ENCODE measurements around the gene KRT83. TPM values are rescaled to one million over a fixed set of nuclear protein-coding genes. Genes with fewer than 3 reads are reported as not detected.

The KRT83 gene
- total and polyA plus RNA-seq, 10 of the 15 experiments (the other 5 are each of a cell fraction or from before 2014, with no cell fraction given): not detected

GRCh38 chr12:52271158-52271557 is 50.0 kb downstream of the KRT83 start:
- no peak overlapping the region for H3K4me3 ChIP-seq
- no peak for FAIRE-seq
- no peak for TF ChIP-seq NKRF (conservative IDR thresholded peaks at IDR 0.05)
- no peak for TF ChIP-seq ASH2L (IDR thresholded peaks at IDR 0.05; ENCODE audit: borderline replicate concordance, low read depth)
- no peak for TF ChIP-seq IRF5 (IDR thresholded peaks at IDR 0.05; ENCODE audit: borderline replicate concordance)
- TF ChIP-seq CBX5 (IDR thresholded peaks at IDR 0.05; ENCODE audit: low read depth): no peak
- TF ChIP-seq POLR2AphosphoS2 (IDR thresholded peaks at IDR 0.05; ENCODE audit: low read depth, low read length): no peak
- TF ChIP-seq STAT1 (conservative IDR thresholded peaks at IDR 0.05): no peak
- TF ChIP-seq NFYB (IDR thresholded peaks at IDR 0.05; ENCODE audit: insufficient read depth, low read depth, low read length): no peak
- TF ChIP-seq BHLHE40 (IDR thresholded peaks at IDR 0.05; ENCODE audit: borderline replicate concordance in 1 of 2, low read depth in 2 of 2, low read length in 1 of 2): no peak
- no peak for TF ChIP-seq POLR2A (IDR thresholded peaks at IDR 0.05; ENCODE audit: low read depth, low read length)
- no peak for TF ChIP-seq NFYA (IDR thresholded peaks at IDR 0.05; ENCODE audit: borderline replicate concordance, low read depth, low read length)
- no peak for TF ChIP-seq EZH2 (IDR thresholded peaks at IDR 0.05; ENCODE audit: borderline replicate concordance, control insufficient read depth, low read depth, low read length)
- no peak for TF ChIP-seq ZNF207 (IDR thresholded peaks at IDR 0.05; ENCODE audit: borderline replicate concordance)
- no peak for TF ChIP-seq SREBF2 (IDR thresholded peaks at IDR 0.05; ENCODE audit: low read length)
- TF ChIP-seq ZBTB40 (IDR thresholded peaks at IDR 0.05; ENCODE audit: borderline replicate concordance): no peak
- no peak for TF ChIP-seq KLF5 (IDR thresholded peaks at IDR 0.05; ENCODE audit: partially characterized antibody)
- TF ChIP-seq PBX3 (IDR thresholded peaks at IDR 0.05; ENCODE audit: insufficient replicate concordance, low read depth, low read length): no peak

More at GRCh38 chr12:52271158-52271557, 50.0 kb downstream of the KRT83 start:
- peaks cover 0 to 2% of the 10 kb centered on the region in 2 experiments; a peak in 1 of 4 replicates for H3K27me3 ChIP-seq (replicated peaks in 1 of 2; ENCODE audit: control insufficient read depth in 2 of 2, insufficient read depth in 2 of 2, low read length in 1 of 2)
- ATAC-seq (no peak), DNase-seq (ENCODE audit: low read depth, low spot score) (no peak)
- no peak overlapping the region for H2AFZ ChIP-seq (ENCODE audit: control insufficient read depth, low read depth, low read length)
- no peak overlapping the region for H3K4me2 ChIP-seq (ENCODE audit: control insufficient read depth, insufficient read depth)
- no TSS peak for BruUV-seq (replicated peaks)
- RAD21 ChIA-PET (ENCODE audit: unreplicated experiment): no interaction called here
- no peak overlapping the region for H3K9ac ChIP-seq (ENCODE audit: control insufficient read depth, insufficient read depth, low read length)
- no peaks in the 10 kb centered on the region for H3K9me3 ChIP-seq (replicated peaks; ENCODE audit: control insufficient read depth, insufficient read depth, low read length)
- intact Hi-C loops (cut with micrococcal nuclease; ENCODE audit: unreplicated experiment): no loop called here
- 25% methylated on average over 1 of the region's 1 CpG for WGBS (ENCODE audit: insufficient coverage, insufficient replicate concordance, low lambda C conversion rate, missing lambda C conversion rate)
- H4K20me1 ChIP-seq (ENCODE audit: control insufficient read depth, insufficient read depth): no peaks in the 10 kb centered on the region
- CTCF ChIA-PET: interaction anchor here (1.4 to 3.4 kb wide), 3 partner anchors 8 to 47 kb away, joined by 3 to 21 read pairs (median 3); no protein-coding TSS in a partner anchor
- H3K79me2 ChIP-seq (ENCODE audit: control insufficient read depth, insufficient read depth, low read length): no peaks in the 10 kb centered on the region
- SMC1A ChIA-PET (ENCODE audit: uncharacterized antibody, unreplicated experiment): interaction anchor here (0.8 kb wide), 1 partner anchor 33 kb away, joined by 3 read pairs; no protein-coding TSS in a partner anchor
- no peaks in the 10 kb centered on the region for H3K4me1 ChIP-seq (ENCODE audit: control insufficient read depth, insufficient read depth, low read length)
- POLR2A ChIA-PET: no interaction called here
- H3K36me3 ChIP-seq (ENCODE audit: control insufficient read depth in 2 of 2, insufficient read depth in 2 of 2, low read length in 1 of 2): no peaks in the 10 kb centered on the region
- H3K27ac ChIP-seq (ENCODE audit: control insufficient read depth, insufficient read depth): no peak overlapping the region
- in situ Hi-C loops (cut with MboI): no loop called here

All from GM12878 (cell line).